Heart right ventricle (tissue), 16 donors: ENCODE measurements around the gene OXTR. TPM values are rescaled to one million over a fixed set of nuclear protein-coding genes. Genes with fewer than 3 reads are reported as not detected.

Source experiments
- ATAC-seq, 8 donors: fragments of 200-7000 bp; cut with Tn5 transposase; one replicate each; pipeline ENCODE4 v1.9.1; 2020; ENCODE audit warnings: mild to moderate bottlenecking in 8 of 8, moderate library complexity in 8 of 8, moderate number of reproducible peaks in 1 of 8
- DNase-seq, 2 donors: peaks; one replicate each; pipeline ENCODE4 v3.0.0-alpha.2; 2020
- H3K27ac ChIP-seq, 10 donors: fragments of 200-600 bp; sonication (generic) in 2 of 10; one replicate each; pipeline versions ENCODE4 v1.5.0 to v1.8.0; 2020 to 2022; ENCODE audit warnings: mild to moderate bottlenecking in 3 of 10
- H3K27me3 ChIP-seq, 7 donors: fragments of 200-600 bp; one replicate each; pipeline ENCODE4 v1.8.0; 2021 to 2022; ENCODE audit warnings: mild to moderate bottlenecking in 2 of 7
- H3K36me3 ChIP-seq, 9 donors: fragments of 200-600 bp; sonication (generic) in 1 of 9; one replicate each; pipeline versions ENCODE4 v1.5.0 to v1.8.0; 2020 to 2022; ENCODE audit warnings: mild to moderate bottlenecking in 2 of 9
- H3K4me1 ChIP-seq, 9 donors: fragments of 200-600 bp; sonication (generic) in 1 of 9; one replicate each; pipeline versions ENCODE4 v1.5.0 to v1.8.0; 2020 to 2022; ENCODE audit warnings: mild to moderate bottlenecking in 4 of 9
- H3K4me3 ChIP-seq, 10 donors: fragments of 200-600 bp; sonication (generic) in 2 of 10; one replicate each; pipeline versions ENCODE4 v1.5.0 to v1.8.0; 2020 to 2022; ENCODE audit warnings: mild to moderate bottlenecking in 7 of 10, moderate library complexity in 2 of 10
- H3K9me3 ChIP-seq, 11 donors: fragments of 200-600 bp in 10 of 11; sonication (generic) in 2 of 11; one replicate each; pipeline versions ENCODE4 v1.5.0 to v1.8.0; 2013 to 2022; ENCODE audit warnings: mild to moderate bottlenecking in 2 of 11, control low read depth in 1 of 11, moderate library complexity in 1 of 11
- WGBS, 2 donors: extraction: QIAGEN DNeasy Blood & Tissue Kit; methylation state at CpG; one replicate each; pipeline ENCODE4 v1.1.7; 2013; ENCODE audit warnings: inconsistent platforms in 1 of 2; 5-methylcytosine and 5-hydroxymethylcytosine counted together
- intact Hi-C, 10 donors: fragments of 100-400 bp; cut with DNase I; formaldehyde crosslinking; loops; one replicate each; pipeline versions ENCODE4 v1.11.1 to v1.14.2; 2022
- polyA plus RNA-seq, 2 donors: library from polyadenylated mRNA; stranded (reverse); fragments of 200-250 nt; gene quantifications; one replicate each; pipeline ENCODE4 v1.2.3, GENCODE V29; 2013
- total RNA-seq, 10 donors: library from RNA; stranded (reverse); fragmentation: NEBNext Ultra II Directional in 3 of 10; extraction: Animal tissue kit (Norgen Biotek cat#: 25700) in 3 of 10; gene quantifications; one replicate each; pipeline versions ENCODE4 v1.2.1 to v1.2.4, GENCODE V29; 2021 to 2023
- TF ChIP-seq, protein P1 (sequence below), 9 donors: fragments of 200-600 bp; sonication (generic) in 2 of 9; IDR thresholded peaks; one replicate each; pipeline versions ENCODE4 v1.5.0 to v1.8.0; 2021 to 2022; ENCODE audit warnings: antibody characterized with exemption in 9 of 9, mild to moderate bottlenecking in 5 of 9, moderate library complexity in 1 of 9
- donor health status: Arrhythmogenic right ventricular cardiomyopathy.
- donor health status: ischemic (EF 13 %, LVEDD 7.1; RV severe dilation, severe dysfunction).
- donor health status: healthy with polysubstance abuse.
- donor health status: DM: no; HTN: yes; CAD: no.
- donor health status: DM: no; HTN: no; CAD: no.
- donor health status: ischemic (EF 25% LVEDD 6.9; RV normal size, moderate dysfunction).
- donor health status: ischemic (EF 25% LVEDD 5.7; RV mildly dilated, moderate dysfunction).
- donor health status: healthy.
- donor health status: DM: yes; HTN: yes; CAD: no.
- donor health status: Ischemic cardiomyopathy.
- donor health status: ischemic (EF 35%, LVEDD 5.7; RV mildly dilated, moderate dysfunction).
- donor health status: nonischemic (EF 11% LVEDD 7.7; RV severe dilation, severe dysfunction).
- donor health status: DM: yes; HTN: yes; CAD: no.
- donor health status: PGD.
- donor health status: ischemic (EF 29% LVEDD 5.4; RV normal size, mild dysfunction).
- donor health status: nonischemic (EF 23%, LVEDD 6.1; RV moderate dilation, normal function).

Gene OXTR
- total and polyA plus RNA-seq, 12 donors, result 0.12 to 0.49 (median 0.21) TPM; not detected in 2

DNA sequence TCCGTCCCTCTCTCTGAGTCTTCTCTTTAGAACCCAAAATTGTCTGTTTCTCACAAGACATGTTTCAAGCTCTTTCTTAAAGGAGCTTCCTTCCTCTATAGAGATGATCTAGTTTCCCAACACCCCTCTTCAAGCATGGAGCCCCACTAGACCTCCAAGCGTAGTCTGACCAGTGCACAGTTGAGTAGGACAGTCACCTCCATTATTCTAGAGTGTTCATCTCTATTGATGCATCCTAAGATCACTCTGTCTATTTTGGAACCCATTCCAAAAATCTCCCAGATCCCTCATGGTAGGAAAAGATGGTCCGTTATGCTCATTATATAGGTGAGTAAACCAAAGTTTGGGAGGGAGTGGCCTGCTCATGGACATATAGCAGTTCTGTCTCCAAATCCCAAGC, 39.9 kb downstream of the OXTR start:
- Histone ChIP-seq H3K27ac (no peak overlapping the region), H3K36me3 (no peaks in the 10 kb centered on the region), H3K4me1 (peaks cover 0 to 8% (median 6%) of the 10 kb centered on the region in 9 donors), H3K27me3 (no peaks in the 10 kb centered on the region), H3K4me3 (no peak overlapping the region), H3K9me3 (peaks cover 0 to 9% (median 0%) of the 10 kb centered on the region in 11 donors)
- TF ChIP-seq, protein P1, sequence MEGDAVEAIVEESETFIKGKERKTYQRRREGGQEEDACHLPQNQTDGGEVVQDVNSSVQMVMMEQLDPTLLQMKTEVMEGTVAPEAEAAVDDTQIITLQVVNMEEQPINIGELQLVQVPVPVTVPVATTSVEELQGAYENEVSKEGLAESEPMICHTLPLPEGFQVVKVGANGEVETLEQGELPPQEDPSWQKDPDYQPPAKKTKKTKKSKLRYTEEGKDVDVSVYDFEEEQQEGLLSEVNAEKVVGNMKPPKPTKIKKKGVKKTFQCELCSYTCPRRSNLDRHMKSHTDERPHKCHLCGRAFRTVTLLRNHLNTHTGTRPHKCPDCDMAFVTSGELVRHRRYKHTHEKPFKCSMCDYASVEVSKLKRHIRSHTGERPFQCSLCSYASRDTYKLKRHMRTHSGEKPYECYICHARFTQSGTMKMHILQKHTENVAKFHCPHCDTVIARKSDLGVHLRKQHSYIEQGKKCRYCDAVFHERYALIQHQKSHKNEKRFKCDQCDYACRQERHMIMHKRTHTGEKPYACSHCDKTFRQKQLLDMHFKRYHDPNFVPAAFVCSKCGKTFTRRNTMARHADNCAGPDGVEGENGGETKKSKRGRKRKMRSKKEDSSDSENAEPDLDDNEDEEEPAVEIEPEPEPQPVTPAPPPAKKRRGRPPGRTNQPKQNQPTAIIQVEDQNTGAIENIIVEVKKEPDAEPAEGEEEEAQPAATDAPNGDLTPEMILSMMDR (IDR thresholded peaks at IDR 0.05), result no peak
- intact Hi-C loops, result no loop called here
- no peak for ATAC-seq
- WGBS, 2 donors, result 94 to 98% methylated on average over 3 of the region's 3 CpGs
- DNase-seq, result no peak

DNA sequence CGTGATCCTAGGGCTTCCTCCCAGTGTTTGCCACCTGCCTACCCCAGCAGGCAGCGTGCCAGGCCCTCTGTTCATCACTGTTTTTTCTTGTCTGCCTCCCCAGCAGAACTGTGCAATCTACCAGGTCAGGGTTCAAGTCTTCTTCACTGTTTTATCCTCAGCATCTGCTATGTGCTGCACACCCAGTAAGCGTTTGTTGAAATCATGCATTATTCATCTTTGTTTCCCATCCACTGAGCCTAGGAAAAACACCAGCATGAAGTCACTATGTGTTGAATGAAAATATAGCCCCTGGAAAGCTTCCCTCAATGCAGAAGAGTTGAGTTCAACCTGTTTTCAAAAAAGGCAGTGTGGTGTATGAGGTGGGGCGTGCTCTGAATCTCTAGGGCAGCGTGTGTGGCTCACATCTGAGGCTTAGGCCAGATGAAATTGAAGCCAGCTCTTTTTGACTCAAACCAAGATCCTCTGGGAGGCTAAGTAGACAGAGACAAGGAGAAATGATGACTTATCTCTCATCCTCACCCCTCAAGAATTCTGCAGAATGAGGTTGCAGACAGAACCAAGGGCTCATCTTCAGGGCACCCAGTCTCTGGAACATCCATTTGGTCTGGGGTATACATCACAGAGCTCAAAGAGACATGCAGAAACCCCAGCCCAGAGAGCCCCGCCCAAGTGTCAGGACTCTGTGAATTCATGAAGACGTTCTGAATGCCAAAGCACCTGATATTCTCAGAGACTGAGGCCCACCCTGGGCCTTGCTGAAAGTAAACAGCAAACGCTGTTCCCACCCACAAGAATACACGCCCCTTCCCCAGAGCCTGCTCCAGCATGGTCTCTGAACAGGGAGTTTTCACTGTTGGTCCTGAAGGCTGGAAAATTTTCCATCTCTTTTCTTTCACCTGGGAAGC, 41.6 kb downstream of the OXTR start:
- WGBS, 2 donors, result 79 to 85% methylated on average over 9 of the region's 9 CpGs
- intact Hi-C loops, result no loop called here
- no peak for DNase-seq
- Histone ChIP-seq H3K9me3 (peaks cover 0 to 9% (median 0%) of the 10 kb centered on the region in 11 donors), H3K4me3 (no peak overlapping the region), H3K27ac (no peak overlapping the region), H3K27me3 (no peaks in the 10 kb centered on the region), H3K4me1 (peaks cover 0 to 1% (median 0%) of the 10 kb centered on the region in 9 donors), H3K36me3 (no peaks in the 10 kb centered on the region)
- TF ChIP-seq, protein P1 (IDR thresholded peaks at IDR 0.05), result no peak
- no peak for ATAC-seq

DNA sequence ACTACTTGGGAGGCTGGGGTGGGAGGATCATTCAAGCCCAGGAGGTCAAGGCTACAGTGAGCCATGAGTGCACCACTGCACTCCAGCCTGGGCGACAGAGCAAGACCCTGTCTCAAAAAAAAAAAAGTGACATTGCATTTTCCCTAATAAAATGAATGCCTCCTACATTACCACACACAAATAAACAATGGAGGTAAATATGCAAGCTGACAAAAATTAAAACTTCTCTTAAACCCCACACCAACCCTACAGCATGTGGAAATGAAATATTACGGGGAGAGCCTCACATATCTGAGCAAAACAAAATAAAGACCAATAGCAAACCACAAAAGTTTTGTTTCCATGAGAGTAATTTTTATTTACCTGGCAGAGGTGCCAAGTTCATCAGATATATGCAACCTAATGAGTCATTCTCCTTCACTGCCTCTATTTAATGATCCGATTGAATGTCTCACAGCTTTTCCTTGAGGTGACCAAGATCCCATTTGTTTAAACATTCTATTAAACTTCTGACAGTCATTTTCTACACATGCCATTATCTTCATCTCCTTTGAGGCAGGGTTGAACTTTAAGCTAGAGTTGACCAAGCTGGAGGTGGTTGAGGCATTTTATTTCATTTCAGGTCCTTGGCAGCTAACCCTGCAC, 45.2 kb downstream of the OXTR start:
- no peak for DNase-seq
- 91 to 92% methylated on average over 3 of the region's 3 CpGs for WGBS, 2 donors
- H3K36me3 ChIP-seq, result no peaks in the 10 kb centered on the region
- no peaks in the 10 kb centered on the region for H3K27me3 ChIP-seq
- H3K27ac ChIP-seq, result no peak overlapping the region
- TF ChIP-seq, protein P1 (IDR thresholded peaks at IDR 0.05), result no peak
- intact Hi-C loops, result no loop called here
- H3K4me3 ChIP-seq, result no peak overlapping the region
- ATAC-seq, result no peak
- no peaks in the 10 kb centered on the region for H3K4me1 ChIP-seq
- peaks cover 0 to 9% (median 0%) of the 10 kb centered on the region in 11 donors for H3K9me3 ChIP-seq

DNA sequence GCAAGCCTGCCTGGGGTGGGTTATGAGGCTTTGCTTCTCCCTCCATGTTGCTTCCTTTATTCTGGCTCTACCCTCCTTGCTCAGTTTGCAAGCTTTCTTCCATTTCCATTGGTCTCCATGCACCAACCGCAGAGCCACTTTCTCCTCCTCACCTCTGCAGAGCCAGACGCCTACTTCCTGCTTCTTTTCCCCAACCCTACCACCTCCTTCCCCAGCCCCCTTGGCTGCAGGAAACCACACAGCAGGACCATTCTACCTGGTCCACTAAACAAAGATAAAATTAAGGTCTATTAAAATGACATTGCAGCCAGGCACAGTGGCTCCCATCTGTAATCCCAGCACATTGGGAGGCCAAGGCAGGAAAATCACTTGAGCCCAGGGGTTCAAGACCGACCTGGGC, 45.8 kb downstream of the OXTR start:
- Histone ChIP-seq H3K4me3 (no peak overlapping the region), H3K27me3 (no peaks in the 10 kb centered on the region), H3K4me1 (no peaks in the 10 kb centered on the region), H3K9me3 (peaks cover 0 to 9% (median 0%) of the 10 kb centered on the region in 11 donors), H3K36me3 (no peaks in the 10 kb centered on the region), H3K27ac (no peak overlapping the region)
- intact Hi-C loops, result no loop called here
- DNase-seq (no peak), ATAC-seq (no peak)
- 78 to 80% methylated on average over 3 of the region's 3 CpGs for WGBS, 2 donors
- TF ChIP-seq, protein P1 (IDR thresholded peaks at IDR 0.05), result no peak
